Measurements from ENCODE around the gene APBB2. TPM values are rescaled to one million over a fixed set of nuclear protein-coding genes. Genes with fewer than 3 reads are reported as not detected.
A peak's percentile ranks its signal among the peaks of the same experiment; 100 is the strongest.

APBB2 gene
- total and polyA plus RNA-seq, 2 of the 4 experiments (the other 2 are of a cell fraction) = 47.9 to 75.5 TPM

DNA sequence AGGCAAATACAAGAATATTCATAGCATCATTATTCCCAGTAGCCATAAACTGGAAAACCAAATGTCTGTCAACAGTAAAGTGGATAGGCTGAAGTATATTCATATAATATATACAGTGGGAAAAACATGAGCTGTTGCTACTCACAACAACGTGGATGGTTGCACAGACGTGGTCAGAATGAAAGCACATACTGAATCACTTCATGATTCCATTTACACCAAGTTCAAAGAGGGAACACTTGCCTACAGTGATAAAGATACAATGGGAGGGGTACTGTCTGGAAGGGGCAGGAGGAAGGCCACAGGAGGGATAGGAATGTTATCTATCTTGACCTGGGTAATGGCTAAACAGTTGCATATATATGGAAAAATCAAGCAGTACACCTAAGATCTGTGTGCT, 25.3 kb downstream of the APBB2 start:
- H3K18ac ChIP-seq (ENCODE audit: low read depth, low read length) = no peak overlapping the region
- H3K9ac ChIP-seq (ENCODE audit: low read depth, low read length) = no peak overlapping the region
- dilution Hi-C loops (cut with HindIII; ENCODE audit: low sequenced_read_pairs, unreplicated experiment) (no loop called here), in situ Hi-C loops (cut with MboI; ENCODE audit: low sequenced_read_pairs) (no loop called here), intact Hi-C loops (cut with micrococcal nuclease) (no loop called here)
- H3K23ac ChIP-seq (ENCODE audit: low read depth, low read length) = no peak overlapping the region
- DNase-seq = peak; percentile 28
- H3K27ac ChIP-seq (ENCODE audit: insufficient read depth, low read length) = no peak overlapping the region
- no peaks in the 10 kb centered on the region for H3K36me3 ChIP-seq (ENCODE audit: control insufficient read depth, insufficient read depth, low read length)
- POLR2A ChIA-PET (ENCODE audit: unreplicated experiment) = no interaction called here
- H2BK120ac ChIP-seq (ENCODE audit: low read depth, low read length) = no peak overlapping the region
- no TSS peak for BruUV-seq (replicated peaks)
- no peak overlapping the region for H3K4ac ChIP-seq (ENCODE audit: low read depth, low read length)
- no peak overlapping the region for H3K4me2 ChIP-seq (ENCODE audit: low read depth, low read length)
- no peak overlapping the region for H2BK15ac ChIP-seq (ENCODE audit: low read depth, low read length)
- H4K91ac ChIP-seq (ENCODE audit: insufficient read depth, low read depth, low read length) = no peak overlapping the region
- no peaks in the 10 kb centered on the region for H3K27me3 ChIP-seq (ENCODE audit: control insufficient read depth, insufficient read depth, low read length)
- peak overlapping the region; percentile 17; the same call in 1 of the 2 replicates for H3K14ac ChIP-seq (replicated peaks; ENCODE audit: low read depth, low read length)
- H3K9me1 ChIP-seq (ENCODE audit: insufficient read depth, low read length) = no peaks in the 10 kb centered on the region
- no peak overlapping the region for H3K4me3 ChIP-seq (ENCODE audit: insufficient read depth, low read depth, low read length)
- H4K5ac ChIP-seq (ENCODE audit: low read depth, low read length) = peak overlapping the region; percentile 36; the same call in 1 of the 2 replicates
- H4K20me1 ChIP-seq (ENCODE audit: insufficient read depth, low read length) = peaks cover 9% of the 10 kb centered on the region; the same call in 1 of the 2 replicates
- no peak overlapping the region for H2AK9ac ChIP-seq (replicated peaks; ENCODE audit: low read depth, low read length, poor library complexity)
- no peak overlapping the region for H2AK5ac ChIP-seq (ENCODE audit: low read depth, low read length)
- H3K56ac ChIP-seq (ENCODE audit: extremely low read depth, insufficient read depth, low read length) = no peak overlapping the region
- peaks cover 7% of the 10 kb centered on the region for H3K4me1 ChIP-seq (ENCODE audit: control insufficient read depth, insufficient read depth, low read length)
- ATAC-seq (ENCODE audit: low read depth) = no peak
- no peaks in the 10 kb centered on the region for H3K9me3 ChIP-seq (ENCODE audit: control insufficient read depth, insufficient read depth, low read length)
- TF ChIP-seq CHD1 (IDR thresholded peaks at IDR 0.05; ENCODE audit: low read depth, low read length) = no peak
- TF ChIP-seq CEBPB (IDR thresholded peaks at IDR 0.05; ENCODE audit: low read depth, low read length) = no peak
- no peak for TF ChIP-seq POLR2A (IDR thresholded peaks at IDR 0.05; ENCODE audit: low read depth, low read length)
- TF ChIP-seq BHLHE40 (IDR thresholded peaks at IDR 0.05; ENCODE audit: low read depth, low read length) = no peak
- TF ChIP-seq, protein P1, sequence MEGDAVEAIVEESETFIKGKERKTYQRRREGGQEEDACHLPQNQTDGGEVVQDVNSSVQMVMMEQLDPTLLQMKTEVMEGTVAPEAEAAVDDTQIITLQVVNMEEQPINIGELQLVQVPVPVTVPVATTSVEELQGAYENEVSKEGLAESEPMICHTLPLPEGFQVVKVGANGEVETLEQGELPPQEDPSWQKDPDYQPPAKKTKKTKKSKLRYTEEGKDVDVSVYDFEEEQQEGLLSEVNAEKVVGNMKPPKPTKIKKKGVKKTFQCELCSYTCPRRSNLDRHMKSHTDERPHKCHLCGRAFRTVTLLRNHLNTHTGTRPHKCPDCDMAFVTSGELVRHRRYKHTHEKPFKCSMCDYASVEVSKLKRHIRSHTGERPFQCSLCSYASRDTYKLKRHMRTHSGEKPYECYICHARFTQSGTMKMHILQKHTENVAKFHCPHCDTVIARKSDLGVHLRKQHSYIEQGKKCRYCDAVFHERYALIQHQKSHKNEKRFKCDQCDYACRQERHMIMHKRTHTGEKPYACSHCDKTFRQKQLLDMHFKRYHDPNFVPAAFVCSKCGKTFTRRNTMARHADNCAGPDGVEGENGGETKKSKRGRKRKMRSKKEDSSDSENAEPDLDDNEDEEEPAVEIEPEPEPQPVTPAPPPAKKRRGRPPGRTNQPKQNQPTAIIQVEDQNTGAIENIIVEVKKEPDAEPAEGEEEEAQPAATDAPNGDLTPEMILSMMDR (conservative IDR thresholded peaks at IDR 0.05; ENCODE audit: low read depth, low read length) = no peak
- no peak for TF ChIP-seq MAFK (IDR thresholded peaks at IDR 0.05; ENCODE audit: low read depth, low read length)
- TF ChIP-seq NFE2L2 (IDR thresholded peaks at IDR 0.05; ENCODE audit: low read depth, low read length) = no peak
- TF ChIP-seq, protein P2, sequence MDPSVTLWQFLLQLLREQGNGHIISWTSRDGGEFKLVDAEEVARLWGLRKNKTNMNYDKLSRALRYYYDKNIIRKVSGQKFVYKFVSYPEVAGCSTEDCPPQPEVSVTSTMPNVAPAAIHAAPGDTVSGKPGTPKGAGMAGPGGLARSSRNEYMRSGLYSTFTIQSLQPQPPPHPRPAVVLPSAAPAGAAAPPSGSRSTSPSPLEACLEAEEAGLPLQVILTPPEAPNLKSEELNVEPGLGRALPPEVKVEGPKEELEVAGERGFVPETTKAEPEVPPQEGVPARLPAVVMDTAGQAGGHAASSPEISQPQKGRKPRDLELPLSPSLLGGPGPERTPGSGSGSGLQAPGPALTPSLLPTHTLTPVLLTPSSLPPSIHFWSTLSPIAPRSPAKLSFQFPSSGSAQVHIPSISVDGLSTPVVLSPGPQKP (IDR thresholded peaks at IDR 0.05; ENCODE audit: borderline replicate concordance, low read depth, low read length) = no peak
- no peak for TF ChIP-seq MXI1 (IDR thresholded peaks at IDR 0.05; ENCODE audit: borderline replicate concordance, low read depth, low read length)
- TF ChIP-seq SMC3 (IDR thresholded peaks at IDR 0.05; ENCODE audit: low read depth, low read length) = no peak
- TF ChIP-seq RCOR1 (IDR thresholded peaks at IDR 0.05; ENCODE audit: insufficient replicate concordance, low read length) = no peak
- no peak for TF ChIP-seq FOS (IDR thresholded peaks at IDR 0.05; ENCODE audit: low read depth, low read length)
- no peak for TF ChIP-seq RAD21 (IDR thresholded peaks at IDR 0.05; ENCODE audit: low read length)
- TF ChIP-seq RFX5 (IDR thresholded peaks at IDR 0.05; ENCODE audit: low read depth, low read length) = no peak
- TF ChIP-seq MAZ (IDR thresholded peaks at IDR 0.05; ENCODE audit: borderline replicate concordance, low read depth, low read length) = no peak
- TF ChIP-seq, protein P3, sequence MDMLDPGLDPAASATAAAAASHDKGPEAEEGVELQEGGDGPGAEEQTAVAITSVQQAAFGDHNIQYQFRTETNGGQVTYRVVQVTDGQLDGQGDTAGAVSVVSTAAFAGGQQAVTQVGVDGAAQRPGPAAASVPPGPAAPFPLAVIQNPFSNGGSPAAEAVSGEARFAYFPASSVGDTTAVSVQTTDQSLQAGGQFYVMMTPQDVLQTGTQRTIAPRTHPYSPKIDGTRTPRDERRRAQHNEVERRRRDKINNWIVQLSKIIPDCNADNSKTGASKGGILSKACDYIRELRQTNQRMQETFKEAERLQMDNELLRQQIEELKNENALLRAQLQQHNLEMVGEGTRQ (IDR thresholded peaks at IDR 0.05; ENCODE audit: low read depth, low read length) = no peak
- no CpG with 5 or more reads among the region's 2 CpGs for WGBS, 2 experiments (ENCODE audit: extremely low coverage in 2 of 2, insufficient read length in 1 of 2)
- CTCF ChIA-PET = no interaction called here
- H4K8ac ChIP-seq (ENCODE audit: low read depth in 2 of 2, low read length in 2 of 2) = no peak overlapping the region
- no peak overlapping the region for H2BK20ac ChIP-seq (ENCODE audit: low read depth, low read length)
- H3K79me1 ChIP-seq (ENCODE audit: low read depth in 1 of 2, low read length in 2 of 2) = peaks cover 36 to 56% of the 10 kb centered on the region in 2 experiments
- H2AFZ ChIP-seq (replicated peaks; ENCODE audit: low read length, poor library complexity) = no peak overlapping the region
- no peak overlapping the region for H2BK5ac ChIP-seq (ENCODE audit: low read depth, low read length, poor library complexity, severe bottlenecking)

Data from IMR-90 (cell line).